Esophagus mucosa (tissue), 1 donor: ENCODE measurements around the gene KRTAP17-1. TPM values are rescaled to one million over a fixed set of nuclear protein-coding genes. Genes with fewer than 3 reads are reported as not detected.
"Not testable (repeated sequence)": the region's sequence is repeated elsewhere in the genome, so short reads cannot be mapped to it uniquely, and the experiment has no call there.

ENCODE experiments used
- ATAC-seq: fragments of 200-7000 bp; cut with Tn5 transposase; one replicate; pipeline ENCODE4 v1.9.1; 2020
- total RNA-seq: library from RNA; stranded (reverse); gene quantifications from one replicate; pipeline ENCODE4 v1.2.4, GENCODE V29; 2023
- donor health status: DM: yes; HTN: yes; CAD: no.

The KRTAP17-1 gene
- total RNA-seq, 1 donor from 2014 or later, result not detected

GRCh38 chr17:41302981-41303380 lies 12.5 kb downstream of the KRTAP17-1 start:
- ATAC-seq, result no peak

- peak; percentile 21 for ATAC-seq
These were observed 13.3 kb downstream of the KRTAP17-1 start, which contains the start of gene KRTAP29-1 for GRCh38 chr17:41301916-41302901. Gene KRTAP29-1, minus strand, starts transcription at chr17:41302851. Its CDS starts 0 bp downstream, at chr17:41302851.

- peak; percentile 68 for ATAC-seq
These were observed 14.2 kb downstream of the KRTAP17-1 start for GRCh38 chr17:41301204-41301790.

- ATAC-seq, result no peak
These were observed 16.9 kb downstream of the KRTAP17-1 start for GRCh38 chr17:41298458-41299135.

- no peak for ATAC-seq
These were observed 18.7 kb downstream of the KRTAP17-1 start for GRCh38 chr17:41296846-41297245.

GRCh38 chr17:41294016-41294415 lies 21.5 kb downstream of the KRTAP17-1 start:
- no peak for ATAC-seq

GRCh38 chr17:41287050-41287449 lies 28.5 kb downstream of the KRTAP17-1 start:
- ATAC-seq, result no peak

- ATAC-seq, result no peak
These were observed 31.0 kb downstream of the KRTAP17-1 start for GRCh38 chr17:41284546-41284945.

- ATAC-seq, result no peak
These were observed 31.5 kb downstream of the KRTAP17-1 start for GRCh38 chr17:41284043-41284442.

- ATAC-seq, result no peak
These were observed 37.1 kb downstream of the KRTAP17-1 start for GRCh38 chr17:41278176-41278955.

GRCh38 chr17:41275648-41276190 lies 39.8 kb downstream of the KRTAP17-1 start, which contains the start of gene KRTAP9-7:
Gene KRTAP9-7, plus strand, starts transcription at chr17:41275698. Its CDS starts 0 bp downstream, at chr17:41275698.
- not testable (repeated sequence) for ATAC-seq

GRCh38 chr17:41271858-41272257 lies 43.7 kb downstream of the KRTAP17-1 start:
- ATAC-seq, result no peak

- not testable (repeated sequence) for ATAC-seq
These were observed 44.2 kb downstream of the KRTAP17-1 start for GRCh38 chr17:41271323-41271722.

GRCh38 chr17:41267711-41268110 lies 47.8 kb downstream of the KRTAP17-1 start:
- no peak for ATAC-seq

- ATAC-seq, result no peak
These were observed 50.4 kb downstream of the KRTAP17-1 start, which contains the start of gene KRTAP9-6 for GRCh38 chr17:41265078-41265477. Gene KRTAP9-6, plus strand, starts transcription at chr17:41265378. Its CDS starts 0 bp downstream, at chr17:41265378.

Other genes starting within 250 kb of the KRTAP17-1 start
- gene KRTAP2-4, start 249.8 kb downstream of the KRTAP17-1 start, total RNA-seq, result not detected
- not detected for gene KRTAP4-7, start 231.6 kb downstream of the KRTAP17-1 start, total RNA-seq
- not detected for gene KRTAP4-8, start 217.6 kb downstream of the KRTAP17-1 start, total RNA-seq
- gene KRTAP4-16, start 213.5 kb downstream of the KRTAP17-1 start, total RNA-seq, result not detected
- not detected for gene KRTAP4-9, start 210.3 kb downstream of the KRTAP17-1 start, total RNA-seq
- not detected for gene KRTAP4-11, start 197.3 kb downstream of the KRTAP17-1 start, total RNA-seq
- not detected for gene KRTAP4-12, start 191.5 kb downstream of the KRTAP17-1 start, total RNA-seq
- gene KRTAP4-6, start 175.2 kb downstream of the KRTAP17-1 start, total RNA-seq, result not detected
- not detected for gene KRTAP4-5, start 165.9 kb downstream of the KRTAP17-1 start, total RNA-seq
- not detected for gene KRTAP4-4, start 155.0 kb downstream of the KRTAP17-1 start, total RNA-seq
- gene KRTAP4-3, start 147.5 kb downstream of the KRTAP17-1 start, total RNA-seq, result not detected
- gene KRTAP4-2, start 137.5 kb downstream of the KRTAP17-1 start, total RNA-seq, result not detected
- gene KRTAP4-1, start 130.8 kb downstream of the KRTAP17-1 start, total RNA-seq, result not detected
- gene KRTAP9-1, start 125.8 kb downstream of the KRTAP17-1 start, total RNA-seq, result not detected
- gene KRTAP9-2, start 89.1 kb downstream of the KRTAP17-1 start, total RNA-seq, result not detected
- not detected for gene KRTAP9-3, start 83.3 kb downstream of the KRTAP17-1 start, total RNA-seq
- not detected for gene KRTAP9-8, start 77.7 kb downstream of the KRTAP17-1 start, total RNA-seq
- gene KRTAP9-4, start 66.0 kb downstream of the KRTAP17-1 start, total RNA-seq, result not detected
- gene KRTAP9-9, start 60.3 kb downstream of the KRTAP17-1 start, total RNA-seq, result not detected
- not detected for gene KRTAP9-6, start 50.3 kb downstream of the KRTAP17-1 start, total RNA-seq
- not detected for gene KRTAP9-7, start 40.0 kb downstream of the KRTAP17-1 start, total RNA-seq
- gene KRTAP29-1, start 12.9 kb downstream of the KRTAP17-1 start, total RNA-seq, result not detected
- not detected for gene KRTAP16-1, start 6.4 kb downstream of the KRTAP17-1 start, total RNA-seq
- 0.92 TPM for gene KRT33A, start 35.1 kb upstream of the KRTAP17-1 start, total RNA-seq
- gene KRT33B, start 54.1 kb upstream of the KRTAP17-1 start, total RNA-seq, result not detected
- gene KRT34, start 66.6 kb upstream of the KRTAP17-1 start, total RNA-seq, result 0.44 TPM
- 4.4 TPM for gene KRT31, start 81.9 kb upstream of the KRTAP17-1 start, total RNA-seq
- gene KRT37, start 108.9 kb upstream of the KRTAP17-1 start, total RNA-seq, result not detected
- not detected for gene KRT38, start 125.3 kb upstream of the KRTAP17-1 start, total RNA-seq
- 0.80 TPM for gene KRT32, start 151.7 kb upstream of the KRTAP17-1 start, total RNA-seq
- gene KRT35, start 165.4 kb upstream of the KRTAP17-1 start, total RNA-seq, result not detected
- gene KRT36, start 174.2 kb upstream of the KRTAP17-1 start, total RNA-seq, result not detected
- 44,686 TPM for gene KRT13, start 189.9 kb upstream of the KRTAP17-1 start, total RNA-seq
- 2,810 TPM for gene KRT15, start 203.2 kb upstream of the KRTAP17-1 start, total RNA-seq
- 366 TPM for gene KRT19, start 212.6 kb upstream of the KRTAP17-1 start, total RNA-seq